CD8-positive, alpha-beta memory T cell (primary cell): ENCODE results near the gene CACNA1D. TPM values are rescaled to one million over a fixed set of nuclear protein-coding genes. Genes with fewer than 3 reads are reported as not detected.
A peak's percentile ranks its signal among the peaks of the same experiment; 100 is the strongest.

ENCODE experiments used
- CTCF ChIA-PET: fragments of 350-600 bp; sonication (Branson Sonifier 250); formaldehyde crosslinking; loops from one replicate; lab custom pipeline; 2021; ENCODE audit warnings: antibody characterized with exemption; lab: Charles Lee
- POLR2A ChIA-PET: fragments of 350-600 bp; sonication (Branson Sonifier 250); formaldehyde crosslinking; loops from one replicate; lab custom pipeline; 2021; ENCODE audit warnings: antibody characterized with exemption; lab: Charles Lee
- DNase-seq, 5 donors: peaks; one replicate each; pipeline versions ENCODE4 v3.0.0 to v3.0.0-alpha.2; 2020 to 2022; ENCODE audit warnings: mixed read lengths in 1 of 5
- H3K27ac ChIP-seq: one replicate; pipeline ENCODE4 v1.7.0; 2013; ENCODE audit warnings: low read depth, mild to moderate bottlenecking, low read length, moderate library complexity
- H3K27me3 ChIP-seq: 2 replicates; pipeline ENCODE4 v1.7.0; 2013; ENCODE audit warnings: low read length, mild to moderate bottlenecking; ENCODE audit not compliant: insufficient read depth, poor library complexity, severe bottlenecking
- H3K36me3 ChIP-seq: 2 replicates; pipeline ENCODE4 v1.7.0; 2013; ENCODE audit warnings: mild to moderate bottlenecking, low read length, moderate library complexity; ENCODE audit not compliant: insufficient read depth
- H3K4me1 ChIP-seq: 2 replicates; pipeline ENCODE4 v1.7.0; 2013; ENCODE audit warnings: mild to moderate bottlenecking, low read length, moderate library complexity; ENCODE audit not compliant: insufficient read depth
- H3K4me3 ChIP-seq: 2 replicates; pipeline ENCODE4 v1.7.0; 2013; ENCODE audit warnings: mild to moderate bottlenecking, low read length
- H3K9me3 ChIP-seq: 2 replicates; pipeline ENCODE4 v1.7.0; 2013; ENCODE audit warnings: mild to moderate bottlenecking, low read length
- H3K27ac Mint-ChIP-seq, 8 donors: one replicate each; pipeline ENCODE4 v1.8.0; 2020 to 2021; ENCODE audit warnings: mixed read lengths in 8 of 8, mild to moderate bottlenecking in 6 of 8, inconsistent platforms in 3 of 8, moderate library complexity in 3 of 8
- H3K27me3 Mint-ChIP-seq, 2 donors: one replicate each; pipeline ENCODE4 v1.8.0; 2020 to 2021; ENCODE audit warnings: mixed read lengths in 2 of 2, mild to moderate bottlenecking in 1 of 2, moderate library complexity in 1 of 2
- H3K36me3 Mint-ChIP-seq, 3 donors: one replicate each; pipeline ENCODE4 v1.8.0; 2020 to 2021; ENCODE audit warnings: mixed read lengths in 3 of 3, inconsistent platforms in 1 of 3, mild to moderate bottlenecking in 1 of 3
- H3K4me1 Mint-ChIP-seq, 3 donors: one replicate each; pipeline ENCODE4 v1.8.0; 2020 to 2021; ENCODE audit warnings: mixed read lengths in 3 of 3, inconsistent platforms in 1 of 3, mild to moderate bottlenecking in 1 of 3
- H3K4me3 Mint-ChIP-seq, 7 donors: one replicate each; pipeline ENCODE4 v1.8.0; 2020 to 2021; ENCODE audit warnings: mixed read lengths in 7 of 7, mild to moderate bottlenecking in 6 of 7, moderate library complexity in 4 of 7, inconsistent platforms in 2 of 7
- H3K9me3 Mint-ChIP-seq, 5 donors: one replicate each; pipeline ENCODE4 v1.8.0; 2020 to 2022; ENCODE audit warnings: mixed read lengths in 5 of 5, mild to moderate bottlenecking in 3 of 5, moderate library complexity in 2 of 5, inconsistent platforms in 1 of 5
- polyA plus RNA-seq: library from polyadenylated mRNA; unstranded; fragments of 300-500 nt; fragmentation: Illumina TruSeq; gene quantifications from one replicate; pipeline ENCODE4 v1.2.3, GENCODE V29; 2021
- total RNA-seq, 2 experiments: library from RNA; stranded (reverse); gene quantifications; one replicate each; pipeline ENCODE4 v1.2.3, GENCODE V29; 2021

Gene CACNA1D
- total and polyA plus RNA-seq, 3 experiments from 2014 or later: 0.02 to 0.78 (median 0.26) TPM

- Histone ChIP-seq H3K27me3 (peaks cover 6% of the 10 kb centered on the region), H3K9me3 (no peaks in the 10 kb centered on the region), H3K36me3 (no peaks in the 10 kb centered on the region), H3K4me3 (no peak overlapping the region), H3K27ac (no peak overlapping the region), H3K4me1 (no peaks in the 10 kb centered on the region)
- DNase-seq: no peak
- ChIA-PET POLR2A (no interaction called here), CTCF (no interaction called here)
- no peaks in the 10 kb centered on the region for H3K36me3 Mint-ChIP-seq
- H3K4me1 Mint-ChIP-seq: peaks cover 0 to 3% (median 2%) of the 10 kb centered on the region in 3 donors
- H3K4me3 Mint-ChIP-seq: no peak overlapping the region
- no peaks in the 10 kb centered on the region for H3K9me3 Mint-ChIP-seq
- H3K27ac Mint-ChIP-seq: no peak overlapping the region
- peaks cover 2 to 8% of the 10 kb centered on the region in 2 donors for H3K27me3 Mint-ChIP-seq
Measured at GRCh38 chr3:53712817-53713388, 218.5 kb downstream of the CACNA1D start.

- H3K27ac Mint-ChIP-seq: no peak overlapping the region
- POLR2A ChIA-PET: no interaction called here
- Histone ChIP-seq H3K4me1 (no peaks in the 10 kb centered on the region), H3K27ac (no peak overlapping the region), H3K27me3 (peaks cover 5% of the 10 kb centered on the region), H3K36me3 (no peaks in the 10 kb centered on the region), H3K4me3 (no peak overlapping the region), H3K9me3 (no peaks in the 10 kb centered on the region)
- no peaks in the 10 kb centered on the region for H3K9me3 Mint-ChIP-seq
- H3K27me3 Mint-ChIP-seq: peaks cover 2 to 7% of the 10 kb centered on the region in 2 donors
- peaks cover 0 to 3% (median 2%) of the 10 kb centered on the region in 3 donors for H3K4me1 Mint-ChIP-seq
- CTCF ChIA-PET: no interaction called here
- no peak overlapping the region for H3K4me3 Mint-ChIP-seq
- no peak for DNase-seq
- no peaks in the 10 kb centered on the region for H3K36me3 Mint-ChIP-seq
Measured at GRCh38 chr3:53713626-53714025, 219.2 kb downstream of the CACNA1D start.

GRCh38 chr3:53715815-53716483 lies 221.5 kb downstream of the CACNA1D start:
- H3K4me1 Mint-ChIP-seq: no peaks in the 10 kb centered on the region
- no peak overlapping the region for H3K4me3 Mint-ChIP-seq
- CTCF ChIA-PET: no interaction called here

DNA sequence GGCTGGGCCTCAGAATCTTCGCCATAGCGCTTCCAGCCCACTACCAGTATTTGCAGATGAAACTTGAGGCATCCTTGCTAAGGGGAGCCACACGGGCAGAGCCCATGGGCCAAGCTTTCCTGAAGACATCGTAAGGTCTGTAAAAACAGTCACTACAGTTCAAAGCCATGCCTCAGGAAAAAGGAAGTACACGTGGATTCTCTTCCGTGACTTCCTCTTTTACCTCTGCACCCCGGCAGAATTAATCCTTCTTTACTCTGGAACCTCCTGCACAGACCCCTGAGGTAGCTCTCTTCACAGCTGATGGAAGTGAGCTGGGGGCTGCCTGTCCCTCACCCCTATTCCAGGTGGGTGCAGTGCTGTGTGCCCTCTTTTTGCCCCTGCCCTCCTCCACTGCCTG lies 222.6 kb downstream of the CACNA1D start:
- ChIA-PET CTCF (no interaction called here), POLR2A (no interaction called here)
- H3K4me3 Mint-ChIP-seq: no peak overlapping the region
- H3K36me3 Mint-ChIP-seq: no peaks in the 10 kb centered on the region
- no peaks in the 10 kb centered on the region for H3K4me1 Mint-ChIP-seq
- Histone ChIP-seq H3K4me1 (no peaks in the 10 kb centered on the region), H3K4me3 (no peak overlapping the region), H3K27me3 (no peaks in the 10 kb centered on the region), H3K27ac (no peak overlapping the region), H3K36me3 (no peaks in the 10 kb centered on the region), H3K9me3 (no peaks in the 10 kb centered on the region)
- DNase-seq: no peak
- peaks cover 0 to 10% of the 10 kb centered on the region in 2 donors for H3K27me3 Mint-ChIP-seq
- no peak overlapping the region for H3K27ac Mint-ChIP-seq
- no peaks in the 10 kb centered on the region for H3K9me3 Mint-ChIP-seq

More at GRCh38 chr3:53715815-53716483, 221.5 kb downstream of the CACNA1D start:
- Histone ChIP-seq H3K27ac (no peak overlapping the region), H3K36me3 (no peaks in the 10 kb centered on the region), H3K4me1 (no peaks in the 10 kb centered on the region), H3K27me3 (no peaks in the 10 kb centered on the region), H3K9me3 (no peaks in the 10 kb centered on the region), H3K4me3 (no peak overlapping the region)
- H3K27me3 Mint-ChIP-seq: peaks cover 0 to 10% of the 10 kb centered on the region in 2 donors
- no peaks in the 10 kb centered on the region for H3K36me3 Mint-ChIP-seq
- POLR2A ChIA-PET: no interaction called here
- no peaks in the 10 kb centered on the region for H3K9me3 Mint-ChIP-seq
- peak overlapping the region in 1 of 8 donors; percentile 15 for H3K27ac Mint-ChIP-seq
- no peak for DNase-seq

DNA sequence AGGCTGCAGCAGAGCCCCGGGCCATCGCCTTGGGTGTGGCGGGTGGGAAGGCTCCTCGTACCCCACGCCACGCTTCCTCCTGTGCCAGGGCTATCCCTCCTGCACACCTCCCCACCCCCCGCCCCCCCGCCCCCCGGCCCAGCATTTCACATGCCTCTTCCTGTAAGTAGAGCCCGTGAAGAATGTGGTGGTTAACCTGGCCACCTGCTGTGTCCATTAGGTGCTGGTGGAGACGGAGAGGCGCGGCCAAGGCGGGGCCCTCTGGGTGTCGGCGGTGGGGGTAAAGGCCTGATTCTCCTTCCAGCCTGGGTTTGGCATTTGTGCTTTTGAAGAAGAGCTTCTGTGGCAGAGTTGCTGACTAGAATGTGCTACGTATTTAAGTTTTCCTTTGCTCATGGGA lies 224.1 kb downstream of the CACNA1D start:
- no peaks in the 10 kb centered on the region for H3K9me3 Mint-ChIP-seq
- ChIA-PET CTCF (no interaction called here), POLR2A (no interaction called here)
- no peak overlapping the region for H3K27ac Mint-ChIP-seq
- no peak overlapping the region for H3K4me3 Mint-ChIP-seq
- Histone ChIP-seq H3K4me3 (no peak overlapping the region), H3K9me3 (no peaks in the 10 kb centered on the region), H3K36me3 (no peaks in the 10 kb centered on the region), H3K27me3 (no peaks in the 10 kb centered on the region), H3K4me1 (no peaks in the 10 kb centered on the region), H3K27ac (no peak overlapping the region)
- H3K36me3 Mint-ChIP-seq: no peaks in the 10 kb centered on the region
- no peak for DNase-seq
- H3K27me3 Mint-ChIP-seq: peaks cover 0 to 17% of the 10 kb centered on the region in 2 donors
- H3K4me1 Mint-ChIP-seq: no peaks in the 10 kb centered on the region

- no peak overlapping the region for H3K27ac ChIP-seq
- H3K27me3 ChIP-seq: no peaks in the 10 kb centered on the region
- H3K36me3 ChIP-seq: no peaks in the 10 kb centered on the region
- no peaks in the 10 kb centered on the region for H3K9me3 ChIP-seq
- CTCF ChIA-PET: interaction anchor here (1.1 kb wide), 1 partner anchor 9 kb away, joined by 5 read pairs; no protein-coding TSS in a partner anchor
- POLR2A ChIA-PET: no interaction called here
- H3K4me1 ChIP-seq: no peaks in the 10 kb centered on the region
- Mint-ChIP-seq H3K4me3 (no peak overlapping the region), H3K4me1 (no peaks in the 10 kb centered on the region), H3K27me3 (peaks cover 0 to 25% of the 10 kb centered on the region in 2 donors), H3K9me3 (no peaks in the 10 kb centered on the region), H3K27ac (no peak overlapping the region), H3K36me3 (no peaks in the 10 kb centered on the region)
- no peak for DNase-seq
- H3K4me3 ChIP-seq: no peak overlapping the region
Measured at GRCh38 chr3:53719796-53720195, 225.4 kb downstream of the CACNA1D start.

DNA sequence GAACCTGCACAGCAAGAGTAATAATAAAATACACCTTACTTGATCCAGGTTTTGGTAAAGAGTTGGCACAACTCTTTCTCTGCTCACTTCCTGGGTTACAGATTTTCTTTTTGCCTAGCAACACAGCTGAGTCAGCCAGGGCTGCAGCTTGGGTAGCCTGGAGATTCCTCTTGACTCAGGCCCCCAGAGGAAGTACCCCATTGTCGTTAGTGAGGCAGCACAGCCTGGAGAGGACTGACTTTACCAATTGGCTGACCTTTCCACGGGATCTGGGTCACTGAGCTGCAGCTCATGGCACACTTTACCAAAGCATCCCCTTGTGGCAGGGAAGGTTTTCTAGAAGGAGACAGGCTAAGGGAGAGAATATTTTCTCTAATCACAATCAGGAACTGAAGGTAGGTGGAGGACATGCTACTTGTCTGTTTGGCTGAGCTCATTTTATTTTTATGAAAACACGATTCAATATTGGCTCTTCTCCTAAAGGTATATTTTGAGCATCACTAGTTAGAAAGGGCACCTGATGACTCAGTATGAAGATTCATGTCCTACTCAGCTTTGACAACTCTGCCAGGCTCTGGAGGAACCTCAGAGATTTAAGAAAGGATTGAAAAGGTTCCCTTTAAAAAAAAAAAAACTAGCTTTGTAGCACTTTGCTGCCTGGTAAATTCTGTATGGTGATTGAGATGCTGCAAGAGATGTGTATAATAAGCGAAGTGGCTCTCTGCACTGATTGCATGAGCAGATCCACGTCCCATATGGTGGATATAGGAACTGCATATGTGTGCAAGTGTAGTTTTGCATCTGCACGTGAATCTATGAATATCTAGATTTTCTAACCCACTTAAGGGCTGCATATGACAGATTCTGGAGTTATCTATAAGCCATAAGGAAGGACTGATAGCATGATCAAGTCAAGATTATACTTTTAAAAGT lies 227.0 kb downstream of the CACNA1D start:
- Histone ChIP-seq H3K4me3 (no peak overlapping the region), H3K27me3 (no peaks in the 10 kb centered on the region), H3K36me3 (no peaks in the 10 kb centered on the region), H3K4me1 (no peaks in the 10 kb centered on the region), H3K9me3 (no peaks in the 10 kb centered on the region), H3K27ac (no peak overlapping the region)
- Mint-ChIP-seq H3K27ac (no peak overlapping the region), H3K36me3 (no peaks in the 10 kb centered on the region), H3K27me3 (peaks cover 8 to 39% of the 10 kb centered on the region in 2 donors), H3K4me1 (no peaks in the 10 kb centered on the region), H3K9me3 (no peaks in the 10 kb centered on the region), H3K4me3 (no peak overlapping the region)
- no peak for DNase-seq
- ChIA-PET CTCF (interaction anchor here (0.7 kb wide), 1 partner anchor 129 kb away, joined by 3 read pairs; no protein-coding TSS in a partner anchor), POLR2A (no interaction called here)

GRCh38 chr3:53724566-53724965 lies 230.2 kb downstream of the CACNA1D start:
- Mint-ChIP-seq H3K27ac (no peak overlapping the region), H3K36me3 (no peaks in the 10 kb centered on the region), H3K27me3 (peaks cover 8 to 47% of the 10 kb centered on the region in 2 donors), H3K9me3 (no peaks in the 10 kb centered on the region), H3K4me1 (no peaks in the 10 kb centered on the region), H3K4me3 (no peak overlapping the region)
- Histone ChIP-seq H3K36me3 (no peaks in the 10 kb centered on the region), H3K4me3 (no peak overlapping the region), H3K27me3 (peaks cover 5% of the 10 kb centered on the region), H3K4me1 (no peaks in the 10 kb centered on the region), H3K9me3 (no peaks in the 10 kb centered on the region), H3K27ac (no peak overlapping the region)
- no peak for DNase-seq
- ChIA-PET CTCF (interaction anchor here (2.2 kb wide), 1 partner anchor 14 kb away, joined by 7 read pairs; no protein-coding TSS in a partner anchor), POLR2A (no interaction called here)
